Dedifferentiated amniotic fluid mesenchymal stem cell (primary cell): ENCODE measurements around the gene MYZAP.

Source experiments
- DNase-seq: peaks from one replicate; pipeline ENCODE4 v3.0.0-alpha.2; 2016; ENCODE audit errors: extremely low spot score

The MYZAP gene

DNA sequence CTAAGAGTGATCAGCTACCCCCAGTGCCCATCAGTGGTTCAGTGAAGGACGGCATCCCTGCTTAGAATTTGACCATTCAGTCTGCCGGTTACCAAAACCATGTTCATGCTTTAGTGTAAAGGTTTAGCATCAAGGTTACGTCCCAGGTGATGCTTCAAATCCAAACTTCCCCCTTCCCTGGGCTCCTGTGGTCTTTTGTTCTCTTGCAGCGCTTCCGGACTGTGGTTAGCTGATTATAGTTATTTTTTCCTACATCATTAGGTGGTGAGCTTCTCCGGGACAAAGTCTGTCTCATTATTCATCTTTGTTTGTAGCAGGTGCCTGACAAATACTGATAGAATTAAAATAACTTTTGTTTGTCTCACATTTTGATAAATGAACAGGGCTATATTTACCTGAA is 28.3 kb upstream of the MYZAP start:
- no peak for DNase-seq

DNA sequence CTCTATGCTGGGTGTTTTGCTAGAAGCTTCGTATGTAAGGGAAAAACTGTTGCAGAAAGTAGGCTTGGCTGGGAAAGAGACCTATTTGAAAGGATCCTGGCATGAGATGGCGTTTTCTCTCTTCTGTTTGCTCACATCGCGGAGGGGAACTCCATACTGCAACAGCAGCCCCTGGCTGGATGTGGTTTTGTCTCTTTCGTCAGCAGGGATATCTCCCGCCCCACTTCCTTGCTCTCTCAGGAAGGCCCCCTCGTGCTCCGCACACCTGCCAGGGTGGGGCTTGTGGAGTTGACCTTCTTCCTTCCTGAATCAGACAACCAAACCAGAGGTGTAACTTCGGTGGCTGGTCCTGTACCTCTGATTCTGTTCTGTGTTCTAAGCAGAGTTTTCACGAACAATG is 26.4 kb upstream of the MYZAP start:
- no peak for DNase-seq

DNA sequence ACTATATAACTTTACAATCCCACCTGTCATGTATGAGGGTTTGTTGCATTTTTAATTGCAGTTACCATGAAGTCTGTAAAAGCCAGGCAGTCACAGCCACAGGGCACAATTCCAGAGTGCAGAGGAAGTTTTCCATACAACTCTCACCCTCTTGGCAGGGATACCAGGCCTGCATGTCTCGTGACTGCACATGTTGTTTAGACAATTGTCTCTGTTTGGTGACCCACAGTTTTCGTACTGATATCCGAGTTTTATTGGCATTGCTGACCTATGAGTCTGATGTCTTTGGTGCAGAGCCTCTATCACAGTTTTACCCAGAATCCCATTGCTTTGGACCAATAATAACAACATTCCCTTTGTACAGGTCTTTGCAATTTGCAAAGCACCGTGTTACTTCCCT is 24.9 kb upstream of the MYZAP start:
- no peak for DNase-seq

DNA sequence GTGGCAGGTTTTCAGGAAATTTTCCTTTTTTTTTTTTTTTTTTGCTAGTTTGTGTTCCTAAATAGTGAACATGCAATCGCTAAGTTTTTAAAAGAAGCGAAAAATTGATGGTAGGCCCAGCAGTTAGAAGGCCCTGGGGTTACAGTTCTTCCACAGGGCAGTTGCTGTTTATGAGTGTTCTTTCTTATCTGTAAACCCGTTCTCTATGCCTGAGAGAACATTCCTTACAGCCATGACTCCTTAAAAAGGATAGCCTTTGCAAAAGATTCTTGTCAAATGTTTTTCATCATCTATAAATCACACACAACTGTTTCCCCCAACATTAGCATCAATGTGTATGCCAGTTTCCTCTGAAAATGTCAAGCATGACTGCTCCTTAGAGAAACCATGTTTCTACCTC is 23.8 kb upstream of the MYZAP start:
- DNase-seq, result no peak

DNA sequence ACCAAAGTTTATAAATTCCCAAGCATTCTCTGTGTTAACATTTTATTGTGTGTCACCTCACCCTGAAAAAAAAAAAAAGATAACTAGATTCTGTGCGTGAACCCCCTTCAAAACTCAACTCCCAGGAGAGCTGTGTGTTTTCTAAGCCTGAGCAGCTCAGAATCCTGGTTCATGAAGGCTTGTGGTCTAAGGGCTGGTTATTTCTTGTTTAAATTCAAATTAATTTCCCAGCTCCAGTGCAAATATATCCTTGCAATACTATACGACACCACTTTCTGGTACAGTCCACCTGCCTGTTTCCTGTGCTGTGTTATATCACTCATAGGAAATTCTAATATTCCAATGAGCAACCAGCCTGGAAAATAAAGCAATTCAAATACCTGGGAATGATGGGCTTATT is 23.4 kb upstream of the MYZAP start:
- DNase-seq, result no peak

DNA sequence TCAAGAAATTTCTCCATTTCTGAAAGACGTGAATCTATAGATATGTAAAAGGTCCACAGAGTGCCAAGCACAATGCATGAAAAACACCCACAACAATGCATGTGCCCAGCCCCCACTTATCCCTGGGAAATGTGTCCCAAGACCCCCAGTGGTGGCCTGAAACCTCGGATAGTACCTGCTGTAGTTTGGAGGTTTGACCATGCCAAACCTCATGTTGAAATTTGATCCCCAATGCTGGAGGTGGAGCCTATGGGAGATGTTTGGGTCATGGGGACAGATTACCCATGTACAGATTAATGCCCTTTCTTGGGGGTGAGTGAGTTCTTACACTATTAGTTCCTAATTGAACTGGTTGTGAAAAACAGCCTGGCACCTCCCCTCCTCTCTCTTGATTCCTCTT is 21.4 kb upstream of the MYZAP start:
- no peak for DNase-seq

DNA sequence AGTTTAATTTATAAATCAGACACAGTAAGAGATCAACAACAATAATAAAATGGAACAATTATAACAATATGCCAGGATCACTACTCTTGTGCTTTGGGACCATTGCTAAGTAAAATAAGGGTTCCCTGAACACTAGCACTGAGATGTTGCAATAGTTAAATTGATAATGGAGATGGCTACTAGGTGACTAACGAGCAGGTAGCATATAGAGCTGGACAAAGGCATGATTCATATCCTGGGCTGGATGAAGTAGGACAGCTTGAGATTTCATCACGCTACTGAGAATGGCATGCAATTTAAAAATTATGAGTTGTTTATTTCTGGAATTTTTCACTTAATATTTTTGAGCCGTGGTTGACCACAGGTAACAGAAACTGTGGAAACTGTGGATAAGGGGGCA is 20.7 kb upstream of the MYZAP start:
- no peak for DNase-seq

DNA sequence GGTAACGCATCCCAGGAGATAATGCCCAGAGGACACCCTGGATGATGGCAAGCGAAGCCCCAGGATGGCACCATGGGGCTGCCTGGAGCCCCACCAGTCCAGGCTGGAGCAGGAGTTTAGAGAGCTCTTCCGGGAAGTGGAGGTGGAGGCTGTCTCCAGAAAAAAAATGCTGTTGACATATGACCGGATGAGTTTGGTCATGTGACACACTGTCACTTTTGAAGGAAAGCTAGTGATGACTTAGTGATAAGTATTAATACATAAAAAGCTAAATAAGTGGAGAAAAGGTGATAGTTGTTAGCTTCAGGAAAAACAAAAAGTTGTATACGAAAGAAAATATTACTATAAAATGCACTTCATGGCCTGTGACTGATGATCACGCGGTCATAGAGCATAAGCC is 20.0 kb upstream of the MYZAP start:
- no peak for DNase-seq

DNA sequence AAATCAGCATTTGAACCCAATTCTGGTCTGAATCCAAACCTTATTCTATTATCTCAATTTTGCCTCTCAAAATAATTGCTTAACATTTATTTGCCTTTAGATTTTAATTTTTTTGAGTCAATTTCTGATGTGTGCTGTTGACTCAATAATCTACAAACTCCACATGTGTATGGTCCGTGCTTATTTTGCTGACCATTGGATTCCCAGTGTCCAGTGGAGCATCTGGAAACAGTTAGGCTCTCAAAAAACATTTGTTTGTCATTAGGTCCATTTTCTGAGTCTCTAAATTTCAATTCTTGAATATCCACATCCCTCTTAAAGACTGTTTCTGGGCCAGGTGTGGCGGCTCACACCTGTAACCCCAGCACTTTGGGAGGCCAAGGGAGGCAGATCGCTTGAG is 19.2 kb upstream of the MYZAP start:
- no peak for DNase-seq

DNA sequence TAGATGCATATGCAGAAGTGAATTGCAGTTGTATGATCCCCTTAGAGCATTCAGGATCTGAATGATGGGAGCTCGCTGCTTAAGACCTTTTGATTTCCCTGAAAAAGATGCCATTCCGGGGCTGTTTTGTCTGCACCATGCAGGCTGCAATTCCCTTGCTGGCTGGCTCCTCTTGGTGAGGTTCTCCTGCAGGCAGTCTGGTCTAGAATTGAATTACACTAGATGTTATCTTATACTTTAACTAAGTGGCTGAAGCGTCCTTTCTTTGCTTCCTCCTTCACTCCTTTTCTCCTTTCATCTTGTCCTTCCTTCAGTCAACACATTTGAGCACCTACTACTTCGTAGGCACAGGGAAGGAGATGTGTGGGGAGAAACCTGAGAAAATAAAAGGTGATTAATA is 18.6 kb upstream of the MYZAP start:
- no peak for DNase-seq

DNA sequence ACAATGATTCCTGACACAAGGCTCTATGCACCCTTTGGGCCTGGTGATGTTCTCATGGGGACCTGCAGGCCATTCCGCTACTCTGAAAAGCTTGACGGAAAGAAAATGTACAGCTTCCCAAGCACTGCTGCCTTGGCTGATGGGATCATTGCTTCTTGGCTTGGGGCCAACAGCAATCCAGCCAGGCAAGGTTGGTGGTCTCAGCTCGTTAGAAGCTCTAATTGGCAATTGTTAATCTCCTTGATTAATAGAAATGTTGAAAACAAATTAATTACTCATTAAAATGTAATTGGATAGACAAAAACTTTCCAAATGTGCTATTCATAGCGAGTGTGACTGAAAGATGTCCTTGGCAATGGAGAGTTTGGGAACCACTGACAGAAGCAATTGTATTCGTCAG is 16.3 kb upstream of the MYZAP start:
- no peak for DNase-seq

DNA sequence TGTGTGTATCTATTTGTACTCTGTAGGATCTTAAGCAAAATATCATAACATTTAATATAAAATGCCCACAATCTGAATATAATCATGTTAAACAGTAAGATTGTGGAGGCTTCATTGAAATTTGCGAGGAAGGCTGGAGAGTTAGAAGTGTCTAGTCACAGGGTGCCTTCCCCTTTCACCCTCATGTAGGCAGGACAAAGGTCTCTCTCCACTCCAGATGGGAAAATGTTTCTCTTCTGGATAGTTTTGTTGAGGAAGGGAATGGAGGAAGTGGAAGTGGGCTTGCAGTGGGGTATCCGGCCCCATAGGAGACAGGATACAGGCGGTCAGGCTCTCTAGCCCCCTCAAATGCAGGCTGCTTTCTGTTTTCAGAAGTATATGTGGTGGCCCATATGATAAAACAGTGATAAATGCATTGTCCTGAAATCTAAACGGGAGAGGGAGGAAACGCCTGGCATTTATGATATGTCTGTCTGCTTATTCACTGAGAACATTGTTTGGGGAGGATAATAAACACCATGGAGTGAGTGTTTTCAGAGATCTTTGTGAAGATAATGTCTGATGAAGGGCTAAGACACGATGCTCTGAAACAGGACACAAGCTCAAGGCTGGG is 13.3 kb upstream of the MYZAP start:
- DNase-seq, result no peak

DNA sequence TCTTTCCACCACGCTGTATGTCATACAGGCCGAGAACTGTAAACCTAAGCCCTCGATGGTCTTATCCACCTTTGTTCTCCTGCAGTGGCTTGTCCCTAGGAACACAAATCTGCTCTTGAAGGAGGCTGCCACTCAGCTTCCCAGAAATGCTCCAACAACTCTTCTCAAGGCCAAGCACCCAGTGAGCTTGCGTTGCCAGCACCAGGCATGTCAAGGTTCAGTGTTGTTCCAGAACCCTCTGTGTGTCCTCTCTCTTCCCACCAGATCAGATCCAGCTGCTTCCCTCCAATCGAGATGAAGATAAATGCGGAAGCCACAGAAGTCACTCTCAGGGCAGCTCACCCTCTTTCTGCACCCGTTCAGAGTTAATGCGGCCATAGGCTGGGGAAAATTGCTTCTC is 11.3 kb upstream of the MYZAP start:
- no peak for DNase-seq

DNA sequence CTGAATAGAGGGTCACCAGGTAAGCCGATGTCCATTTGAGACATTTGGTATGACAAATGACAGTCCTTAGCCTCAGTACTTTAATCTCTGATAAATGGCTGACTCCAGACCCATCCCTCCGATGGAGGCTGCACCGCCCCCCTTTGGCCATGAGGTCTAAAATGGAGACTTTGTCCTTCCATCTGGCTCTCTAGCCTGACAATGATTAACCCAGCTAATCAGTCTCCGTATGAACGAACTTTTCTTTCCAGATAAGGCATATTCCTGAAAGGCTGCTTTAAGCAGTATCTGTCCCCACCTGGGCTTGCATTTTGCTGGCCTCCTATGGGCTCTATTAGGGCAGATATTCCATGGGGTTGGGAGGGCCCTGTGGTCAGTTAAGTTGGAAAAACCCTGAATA is 10.8 kb upstream of the MYZAP start:
- DNase-seq, result no peak

DNA sequence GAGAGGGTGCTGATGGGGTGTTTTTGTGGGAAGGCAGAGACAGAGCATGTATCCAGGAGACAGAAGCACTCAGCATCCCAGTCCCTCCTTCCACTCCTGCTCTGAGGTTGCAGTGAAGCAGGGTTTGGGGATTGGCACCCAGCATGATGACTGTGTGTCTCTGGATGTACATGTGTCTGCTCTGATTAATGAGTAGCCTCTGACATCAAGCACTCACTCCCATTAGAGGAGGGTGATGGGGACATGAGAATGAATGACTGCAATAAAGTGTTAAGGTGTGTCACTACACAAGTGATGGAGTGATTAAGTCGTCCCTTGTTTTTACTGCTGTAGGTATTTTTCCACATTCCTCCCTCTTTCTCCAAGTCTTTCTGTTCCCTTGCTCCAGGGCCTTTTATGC is 9.6 kb upstream of the MYZAP start:
- no peak for DNase-seq

DNA sequence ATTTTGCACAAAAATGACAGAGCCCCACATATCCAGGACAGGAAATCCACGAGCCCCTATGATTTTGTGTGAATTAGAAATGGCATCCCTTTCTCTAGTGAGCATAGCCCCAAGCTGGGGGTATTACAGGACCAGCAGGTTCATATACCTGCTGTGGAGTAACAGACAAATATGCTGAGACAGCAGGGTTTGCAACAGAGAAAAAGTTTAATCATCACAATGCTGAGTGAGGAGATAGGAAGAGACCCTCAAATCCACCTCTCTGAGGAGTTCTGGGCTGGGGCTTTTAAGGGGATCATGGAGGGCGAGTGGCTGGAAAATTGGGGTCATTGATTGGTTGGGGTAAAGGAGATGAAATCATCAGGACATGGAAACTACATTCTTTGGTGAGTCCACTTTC is 8.4 kb upstream of the MYZAP start:
- DNase-seq, result no peak

DNA sequence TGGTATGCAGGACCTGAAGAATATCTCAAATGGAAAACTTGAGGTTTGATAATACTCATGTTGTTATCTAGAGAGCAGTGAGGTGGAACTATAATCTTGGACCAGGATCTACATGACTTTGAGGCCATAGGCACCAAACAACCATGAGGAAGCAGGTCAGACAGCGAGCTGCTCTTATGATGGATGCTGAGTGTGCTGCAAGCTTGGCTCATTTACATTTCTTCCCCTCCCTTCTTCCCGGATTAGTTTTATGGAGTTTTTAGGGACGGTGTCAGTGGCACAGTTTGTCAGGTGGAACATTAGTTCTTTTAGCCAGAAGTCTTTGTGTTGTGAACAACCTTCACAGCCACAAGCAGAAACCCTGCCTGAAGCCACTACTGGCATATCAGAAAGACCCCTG is 8.0 kb upstream of the MYZAP start:
- no peak for DNase-seq

DNA sequence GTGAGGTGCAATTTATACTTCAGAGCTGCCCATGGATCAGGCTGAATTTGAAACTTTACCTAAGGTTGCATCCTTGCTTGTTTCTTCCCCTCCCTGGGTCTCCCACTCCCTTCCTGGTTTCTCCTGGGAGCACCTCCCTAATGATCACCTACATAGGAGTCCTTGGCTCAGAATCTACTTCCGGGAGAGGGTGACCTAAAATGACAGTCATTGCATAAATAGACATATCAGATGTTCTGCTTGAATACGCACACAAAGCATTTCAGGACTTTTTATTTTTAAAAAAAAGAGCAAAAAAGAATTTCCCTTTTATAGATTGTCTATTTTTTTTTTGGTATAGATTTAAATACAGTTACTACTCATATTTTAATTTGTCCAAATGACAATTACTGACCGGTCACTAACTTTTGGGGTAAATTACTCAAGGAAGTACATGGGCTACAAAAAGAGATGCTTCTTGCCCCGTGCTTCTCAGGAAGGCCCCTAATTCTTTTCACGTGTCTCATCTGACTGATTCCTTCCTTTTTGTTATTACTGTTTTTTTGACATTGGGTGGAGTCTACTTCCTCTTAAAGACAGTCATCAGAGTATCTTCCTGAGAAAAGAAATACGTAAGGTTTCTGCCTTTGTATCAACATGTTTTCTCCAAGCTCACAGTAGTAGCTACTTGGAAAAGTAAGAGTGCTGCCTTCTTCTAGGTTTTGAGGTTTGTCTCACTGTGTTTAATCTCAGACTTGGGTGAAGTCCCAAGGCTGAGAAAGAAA is 4.9 kb upstream of the MYZAP start:
- DNase-seq, result no peak

DNA sequence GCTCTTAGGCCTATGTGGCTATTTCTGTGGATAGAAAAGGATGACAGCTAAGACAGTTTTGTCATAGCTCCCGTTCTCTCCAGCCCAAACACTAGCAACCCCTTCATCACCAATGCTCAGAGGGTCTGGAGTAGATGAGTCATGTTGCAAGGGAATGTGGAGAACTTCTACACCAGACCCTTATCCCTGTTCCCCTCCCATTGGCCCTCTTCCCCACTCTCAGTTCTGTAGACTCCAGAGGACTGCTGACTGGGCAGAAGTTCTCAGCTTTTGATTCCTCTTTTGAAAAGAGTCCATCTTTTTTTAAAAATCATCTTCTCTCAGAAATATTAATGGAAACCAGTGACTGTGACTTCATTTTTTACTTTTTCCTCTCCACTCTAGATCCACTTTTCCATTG is 2.4 kb upstream of the MYZAP start:
- no peak for DNase-seq

DNA sequence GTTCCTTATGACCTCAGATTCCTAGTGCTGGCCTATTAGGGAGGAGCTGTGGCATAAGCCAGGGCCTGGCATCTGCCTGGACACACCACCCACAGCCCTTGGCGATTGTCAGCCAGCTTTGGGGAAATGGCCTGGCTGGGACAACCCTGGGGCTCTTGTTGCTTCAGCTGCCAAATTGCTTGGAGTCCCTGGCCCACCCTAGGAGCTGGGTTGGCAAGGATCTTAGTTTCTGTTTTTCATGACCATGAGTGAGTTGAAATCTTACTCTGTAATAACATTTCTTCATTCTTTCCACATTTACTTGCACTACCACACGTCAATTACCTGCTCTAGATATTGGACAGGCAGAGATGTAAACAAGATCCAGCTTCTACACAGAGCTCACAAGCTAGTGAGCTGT is 1.9 kb upstream of the MYZAP start:
- DNase-seq, result no peak

DNA sequence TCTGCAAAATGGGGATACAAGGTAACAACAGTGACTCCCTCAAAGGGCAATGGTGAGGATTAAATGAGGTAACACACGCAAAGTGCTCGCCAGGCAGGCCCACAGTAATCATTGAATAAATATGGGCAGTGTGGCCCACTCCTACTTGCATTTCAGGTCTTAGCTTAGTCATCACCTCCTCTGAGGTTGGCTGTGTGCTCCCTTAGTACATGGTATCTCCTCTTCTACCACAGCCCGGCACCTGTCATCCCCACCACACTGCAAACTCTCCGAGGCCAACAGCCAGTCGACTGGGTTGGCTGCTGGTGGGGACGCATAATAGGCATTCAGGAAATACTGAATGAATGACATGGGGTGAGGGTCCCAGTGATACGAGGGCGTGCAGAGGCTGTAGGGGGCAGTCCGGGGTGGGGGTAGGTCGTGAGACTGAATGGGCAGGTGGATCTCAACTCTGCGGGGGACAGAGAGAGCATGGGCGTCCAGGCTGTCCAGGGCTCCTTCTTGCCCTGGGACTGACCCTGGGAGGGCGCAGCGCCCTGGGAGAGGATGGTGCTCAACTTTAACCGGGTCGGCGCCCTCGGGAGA is 375 bp upstream of the MYZAP start:
- DNase-seq, result no peak

DNA sequence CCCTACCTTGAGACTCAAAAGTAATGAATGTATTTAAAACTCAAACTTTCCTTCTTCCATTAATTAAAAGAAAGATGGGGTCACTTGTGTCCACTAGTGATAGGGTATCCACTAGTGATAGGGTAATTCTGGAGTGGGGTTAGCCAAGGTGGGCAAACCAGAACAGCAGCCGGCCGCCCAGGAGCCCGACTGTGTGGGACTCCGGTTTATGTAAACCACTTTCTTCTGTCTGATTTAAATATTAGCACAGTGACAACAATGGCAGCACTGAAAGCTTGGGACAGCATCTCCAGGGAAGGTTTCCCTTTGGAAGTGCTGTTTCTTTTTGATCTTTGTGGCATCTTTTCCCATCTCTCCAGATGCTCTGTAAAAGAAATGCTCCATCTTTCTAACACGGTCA is 722 bp downstream of the MYZAP start:
- no peak for DNase-seq

DNA sequence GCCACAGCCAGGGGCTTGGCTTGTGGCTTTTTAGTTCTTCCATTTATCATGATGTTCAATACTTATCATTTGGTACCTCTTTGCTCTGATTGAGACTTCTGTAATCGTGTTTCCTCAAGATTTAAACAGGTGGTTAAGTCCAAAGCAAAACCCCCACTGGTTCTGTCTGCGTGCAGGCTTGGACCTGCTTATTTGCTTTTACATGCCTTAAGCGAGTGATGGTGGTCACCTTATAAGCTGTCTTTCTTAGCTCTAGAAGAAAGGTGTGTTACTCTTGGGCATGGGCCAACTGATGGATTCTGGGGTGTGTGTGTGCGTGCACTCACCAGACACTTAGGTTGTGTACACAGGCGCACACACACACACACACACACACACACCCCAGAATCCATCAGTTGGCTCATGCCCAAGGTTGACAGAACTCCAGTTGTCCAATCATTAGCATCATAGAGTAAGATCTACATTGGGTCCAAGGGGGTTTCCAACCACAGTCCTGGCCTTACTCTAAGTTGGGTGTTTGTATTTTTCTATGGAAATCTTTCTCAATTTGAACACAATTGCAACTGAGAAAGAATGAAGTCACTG is 1.2 kb downstream of the MYZAP start:
- no peak for DNase-seq
